Iris pigment epithelial cell (primary cell): ENCODE results near the gene TEK.

Experiments used
- DNase-seq: peaks from one replicate; pipeline ENCODE4 v3.0.0-alpha.2; 2011; ENCODE audit warnings: low read depth

The TEK gene

DNA sequence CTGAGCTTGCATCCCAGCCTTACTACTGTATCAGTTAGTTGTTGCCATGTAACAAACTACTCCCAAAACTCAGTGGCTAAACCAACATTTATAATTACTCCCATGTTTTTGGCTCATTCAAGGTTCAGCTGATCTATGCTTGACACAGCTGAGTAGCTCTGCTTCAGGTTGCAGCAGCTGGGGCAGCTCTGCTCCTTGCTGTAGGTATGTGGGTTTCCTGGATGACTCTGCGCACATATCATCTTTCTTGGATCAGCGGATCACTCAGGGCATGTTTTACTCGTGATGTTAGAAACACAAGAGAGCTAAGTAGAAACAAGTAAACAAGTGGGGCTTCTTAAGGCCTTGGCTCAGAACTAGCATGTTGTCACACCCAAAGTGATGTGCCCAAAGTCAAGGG, 15.1 kb downstream of the TEK start:
- peak; percentile 64 for DNase-seq

DNA sequence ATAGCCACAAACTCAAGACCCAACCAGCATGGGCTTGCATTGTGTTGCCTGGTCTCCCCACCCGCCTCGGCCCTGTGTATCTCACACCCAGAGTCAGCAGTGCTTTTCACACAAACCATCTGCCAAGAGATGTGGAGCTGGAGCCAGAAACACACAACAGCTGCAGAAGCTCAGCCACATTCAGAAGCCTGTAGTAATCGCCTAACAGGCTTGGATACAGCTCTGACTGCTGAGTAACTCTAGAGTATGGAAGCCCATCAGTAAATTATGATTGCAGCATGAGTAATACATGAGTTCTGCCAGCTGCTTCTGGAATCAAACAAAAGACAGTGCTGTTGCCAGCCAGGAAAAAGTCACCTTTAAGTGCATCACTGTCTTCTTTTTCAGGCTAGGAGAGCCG, 16.0 kb downstream of the TEK start:
- DNase-seq = peak; percentile 96

- peak; percentile 44 for DNase-seq
Measured at GRCh38 chr9:27125936-27126335, 16.9 kb downstream of the TEK start.

DNA sequence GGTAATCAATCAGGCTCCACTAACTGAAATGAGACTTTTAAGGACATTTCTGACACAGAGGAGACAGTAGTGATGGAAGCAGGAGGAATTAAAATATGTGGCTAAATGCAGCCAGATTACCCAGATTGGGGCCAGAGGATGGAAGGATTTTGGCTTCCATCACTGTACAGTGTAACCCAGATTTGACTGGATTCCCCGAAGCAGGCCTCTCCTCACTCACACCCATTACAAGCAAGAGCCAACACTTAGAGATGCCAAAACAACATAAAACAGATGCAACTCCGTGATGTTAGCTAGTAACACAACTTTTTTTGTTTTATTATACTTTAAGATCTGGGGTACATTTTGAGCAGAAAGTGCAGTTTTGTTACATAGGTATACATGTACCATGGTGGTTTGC, 17.6 kb downstream of the TEK start:
- DNase-seq = no peak

- DNase-seq = peak; percentile 17
Measured at GRCh38 chr9:27129221-27129620, 20.2 kb downstream of the TEK start.

GRCh38 chr9:27131731-27132130, 22.7 kb downstream of the TEK start:
- peak; percentile 58 for DNase-seq

GRCh38 chr9:27133817-27134216, 24.8 kb downstream of the TEK start:
- DNase-seq = no peak

- DNase-seq = no peak
Measured at GRCh38 chr9:27142299-27142930, 33.4 kb downstream of the TEK start.

GRCh38 chr9:27145143-27145542, 36.1 kb downstream of the TEK start:
- DNase-seq = no peak

DNA sequence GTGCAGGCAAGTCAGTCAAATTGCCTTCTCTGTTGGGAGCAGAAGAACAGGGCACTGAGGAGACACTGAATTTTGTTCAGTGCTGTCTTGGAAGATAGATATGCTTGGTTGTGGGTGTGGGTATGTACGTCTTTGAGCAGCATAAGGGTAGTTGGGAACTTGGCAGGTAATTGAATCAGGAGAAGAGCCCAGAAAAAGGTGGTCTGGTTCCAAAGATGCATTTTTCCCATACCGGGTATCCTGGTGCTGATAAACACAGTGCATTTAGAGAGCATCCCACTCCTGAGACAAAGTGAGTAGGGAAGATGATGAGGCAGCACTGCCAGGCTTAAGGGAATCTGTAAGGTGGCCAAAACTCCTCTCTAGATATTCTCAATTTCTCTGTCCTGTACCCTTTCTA, 40.6 kb downstream of the TEK start:
- DNase-seq = no peak

DNA sequence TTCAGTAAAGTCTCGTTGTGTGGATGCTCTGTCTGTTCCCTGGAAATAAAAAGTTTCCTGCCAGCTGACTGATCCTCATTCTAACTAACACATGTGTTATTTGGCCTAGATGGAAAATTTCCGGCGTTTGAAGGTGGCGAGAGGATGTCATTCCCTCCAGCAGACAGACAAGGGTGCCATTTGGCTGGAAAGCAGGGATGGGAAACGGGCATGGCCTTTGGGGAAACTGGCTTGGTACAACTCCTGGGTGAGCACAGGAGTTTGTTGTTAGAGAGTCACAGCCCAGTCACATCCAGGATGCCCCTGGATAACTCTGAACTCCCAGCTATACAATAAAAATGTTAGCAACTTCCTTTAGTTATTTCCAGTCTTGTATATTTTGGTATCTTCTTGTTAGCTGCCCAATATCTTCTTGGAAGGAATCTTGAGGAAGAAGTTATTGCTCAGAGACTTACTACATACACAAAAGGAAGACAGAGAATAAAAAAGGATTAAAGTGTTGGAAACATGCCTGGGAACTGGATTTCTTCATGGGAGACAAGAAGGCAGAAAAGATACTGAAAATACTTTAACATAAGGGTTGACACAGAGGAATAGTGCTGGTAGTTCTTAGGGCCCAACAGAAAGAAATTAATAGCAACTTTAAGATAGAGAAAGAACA, 41.9 kb downstream of the TEK start:
- peak; percentile 61 for DNase-seq

- peak; percentile 67 for DNase-seq
Measured at GRCh38 chr9:27151693-27152404, 42.8 kb downstream of the TEK start.

GRCh38 chr9:27152405-27152718, 43.3 kb downstream of the TEK start:
- DNase-seq = no peak

GRCh38 chr9:27154908-27155307, 45.9 kb downstream of the TEK start:
- peak; percentile 96 for DNase-seq

DNA sequence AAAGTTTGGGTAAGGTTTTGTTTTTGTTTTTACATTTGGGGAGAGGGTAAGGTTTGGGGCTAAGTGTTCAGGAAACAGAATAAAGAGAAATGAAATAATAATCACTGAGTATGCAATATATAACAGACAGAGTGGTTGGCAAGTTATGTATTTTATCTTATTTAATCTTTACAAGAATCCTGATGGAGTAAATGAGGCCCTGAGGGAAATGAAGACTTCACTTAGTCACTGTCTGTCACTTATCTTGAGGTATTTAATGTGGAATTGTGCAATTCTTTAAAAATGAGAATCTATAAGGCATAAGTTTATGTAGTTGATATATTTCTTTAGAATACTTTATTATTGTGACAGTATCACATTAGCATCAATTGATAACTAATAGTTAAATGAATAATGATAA, 48.1 kb downstream of the TEK start:
- DNase-seq = no peak

- DNase-seq = no peak
Measured at GRCh38 chr9:27157736-27158135, 48.7 kb downstream of the TEK start.

DNA sequence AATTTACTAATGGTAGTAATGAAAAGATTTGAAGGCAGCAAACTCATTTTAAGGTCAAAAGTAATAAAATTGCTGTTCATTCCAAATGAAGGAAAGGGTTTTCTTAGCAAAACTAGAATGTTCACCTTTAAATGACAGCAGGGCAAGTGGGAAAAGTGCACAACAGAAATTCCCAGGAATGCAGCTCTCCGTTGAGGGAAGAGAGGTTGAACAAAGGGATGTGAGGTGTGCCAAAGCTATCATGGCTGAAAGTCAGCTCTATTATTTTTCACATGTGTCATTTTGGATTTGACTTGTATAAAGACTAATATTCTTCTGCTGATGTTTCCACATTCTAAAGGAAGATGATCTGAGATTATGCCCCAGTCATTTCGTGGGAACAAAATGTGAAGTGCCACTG, 51.6 kb downstream of the TEK start:
- no peak for DNase-seq

- peak; percentile 47 for DNase-seq
Measured at GRCh38 chr9:27162045-27162444, 53.0 kb downstream of the TEK start.

GRCh38 chr9:27165068-27165467, 56.0 kb downstream of the TEK start:
- DNase-seq = no peak

DNA sequence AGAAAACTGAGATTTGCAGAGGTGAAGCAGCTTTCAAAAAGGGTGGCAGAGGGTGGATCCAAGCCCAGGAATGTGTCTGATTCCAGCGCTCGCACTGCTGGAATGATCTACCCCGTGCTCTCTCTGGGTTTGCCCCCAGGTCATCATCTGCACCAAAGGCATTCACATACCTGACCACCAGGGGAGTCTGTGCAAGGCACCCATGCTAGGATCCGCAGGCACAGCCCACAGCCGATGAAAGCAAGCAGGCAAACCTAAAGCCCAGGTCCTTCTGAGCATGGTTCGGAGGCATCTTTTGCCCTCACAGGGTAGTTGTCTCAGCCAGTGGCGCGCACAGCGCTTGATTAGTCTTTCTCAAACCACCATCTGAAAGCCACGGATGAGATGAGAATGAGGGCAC, 56.6 kb downstream of the TEK start:
- DNase-seq = no peak

GRCh38 chr9:27168496-27168895, 59.5 kb downstream of the TEK start:
- peak; percentile 51 for DNase-seq

GRCh38 chr9:27168951-27169350, 59.9 kb downstream of the TEK start:
- DNase-seq = no peak

DNA sequence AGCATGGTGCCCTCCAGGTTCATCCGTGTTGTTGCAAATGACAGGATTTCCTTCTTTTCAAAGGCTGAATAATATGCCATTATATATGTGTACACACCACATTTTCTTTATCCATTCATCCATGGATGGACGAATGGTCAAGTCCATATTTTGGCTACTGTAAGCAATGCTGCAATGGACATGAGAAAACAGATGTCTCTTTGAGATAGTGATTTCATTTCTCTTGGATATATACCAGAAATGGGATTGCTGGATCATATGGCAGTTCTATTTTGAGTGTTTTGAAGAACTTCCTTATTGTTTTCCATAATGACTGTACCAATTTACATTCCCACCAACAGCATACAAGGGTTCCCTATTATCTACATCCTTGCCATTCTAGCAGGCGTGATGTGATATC, 67.9 kb downstream of the TEK start:
- DNase-seq = no peak
